ENCODE data around the gene GSC2. TPM values are rescaled to one million over a fixed set of nuclear protein-coding genes. Genes with fewer than 3 reads are reported as not detected.
A peak's percentile ranks its signal among the peaks of the same experiment; 100 is the strongest.

Gene GSC2
- total RNA-seq, 1 donor from 2014 or later, result not detected

DNA sequence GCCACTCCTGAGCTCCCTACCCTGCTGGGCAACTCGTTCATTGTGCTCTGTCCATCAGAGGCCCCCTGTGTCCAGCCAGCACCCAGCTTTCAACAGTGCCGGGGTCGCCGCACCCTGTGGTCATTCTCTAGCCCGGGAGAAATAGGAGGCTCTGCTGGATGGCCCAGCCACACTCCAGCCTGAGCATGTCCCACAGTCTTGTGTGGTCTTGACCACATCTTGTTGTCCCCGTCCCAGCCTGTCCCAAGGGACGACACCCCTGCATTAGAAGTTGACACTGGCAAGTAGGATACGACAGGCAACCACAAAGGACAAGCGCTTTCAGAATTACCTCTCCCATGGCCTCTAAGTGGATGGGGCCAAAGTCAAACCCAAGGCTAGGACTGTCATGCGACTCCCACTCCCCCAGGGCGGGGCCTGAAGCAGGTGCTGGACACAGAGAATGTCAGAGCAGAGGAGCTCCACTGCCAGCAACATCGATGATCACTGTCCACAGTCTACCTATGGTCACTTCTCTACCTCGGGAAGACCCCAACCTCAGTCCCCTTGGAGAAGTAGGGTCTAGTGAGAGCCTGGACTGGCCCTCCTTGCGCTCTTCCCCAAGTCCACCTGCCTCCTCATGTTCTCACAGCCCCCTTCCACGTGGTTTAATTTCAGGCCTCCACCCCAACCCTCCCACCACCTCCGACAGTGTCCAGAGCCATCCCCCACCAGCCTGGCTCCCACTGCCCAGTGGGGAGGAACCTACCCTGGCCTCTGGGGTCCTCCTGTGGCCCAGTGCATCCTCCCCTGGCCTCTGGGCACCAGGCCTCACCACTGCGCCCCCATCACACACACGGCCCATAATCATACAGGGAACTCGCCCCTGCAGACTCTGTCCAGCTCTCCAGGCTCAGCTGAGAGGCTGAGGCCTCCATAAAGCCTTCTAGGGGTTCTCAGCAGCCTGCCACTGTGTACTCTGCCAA is 23.5 kb downstream of the GSC2 start:
- no peak for ATAC-seq (ENCODE audit: poor library complexity)
- intact Hi-C loops (cut with DNase I), result no loop called here
- peak; percentile 16 for DNase-seq

DNA sequence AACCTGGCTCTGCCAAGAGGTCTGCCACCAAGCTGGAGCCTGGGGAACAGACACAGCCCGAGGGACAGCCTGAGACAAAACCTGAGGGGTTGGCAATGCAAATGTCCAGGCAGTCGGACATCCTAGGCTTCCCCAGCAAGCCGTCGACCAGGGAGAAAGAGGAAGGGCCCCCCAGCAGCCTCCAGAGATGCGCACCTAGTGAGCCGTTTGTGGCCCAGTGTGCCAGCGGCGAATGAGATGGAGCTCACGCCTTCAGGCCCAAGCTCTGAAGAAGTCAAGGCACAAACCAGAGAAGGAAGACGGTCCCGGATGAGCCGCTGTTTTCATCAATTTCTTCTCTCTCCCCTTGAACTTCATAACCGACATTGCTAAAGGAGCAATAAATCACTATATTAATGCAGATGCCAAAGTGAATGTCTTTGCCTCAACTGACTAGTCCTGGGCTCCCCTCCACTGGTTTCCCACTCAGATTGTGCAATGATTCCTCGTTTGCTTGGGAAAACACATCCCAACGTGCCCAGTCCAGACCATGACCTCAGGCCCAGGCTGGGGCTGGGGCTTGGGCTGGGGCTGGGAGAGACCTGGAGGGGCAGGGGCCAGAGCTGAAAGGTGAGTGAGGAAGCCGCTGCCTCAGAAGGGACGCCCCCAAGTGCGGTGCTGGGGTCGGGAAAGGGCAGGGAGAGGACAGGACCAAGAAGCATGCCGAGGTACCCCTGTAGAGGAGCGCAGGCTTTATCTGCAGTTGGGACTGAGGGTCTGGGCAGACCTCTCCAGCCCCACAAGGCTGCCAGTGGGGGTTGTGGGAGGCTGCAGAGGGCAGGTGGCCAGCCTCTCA is 24.4 kb downstream of the GSC2 start:
- no peak for ATAC-seq (ENCODE audit: poor library complexity)
- intact Hi-C loops (cut with DNase I), result no loop called here

GRCh38 chr22:19125011-19125410 is 25.1 kb downstream of the GSC2 start:
- DNase-seq, result peak; percentile 33
- intact Hi-C loops (cut with DNase I), result no loop called here
- ATAC-seq (ENCODE audit: poor library complexity), result no peak

More for the DNA sequence above, 24.4 kb downstream of the GSC2 start:
- peak; percentile 25 for DNase-seq

DNA sequence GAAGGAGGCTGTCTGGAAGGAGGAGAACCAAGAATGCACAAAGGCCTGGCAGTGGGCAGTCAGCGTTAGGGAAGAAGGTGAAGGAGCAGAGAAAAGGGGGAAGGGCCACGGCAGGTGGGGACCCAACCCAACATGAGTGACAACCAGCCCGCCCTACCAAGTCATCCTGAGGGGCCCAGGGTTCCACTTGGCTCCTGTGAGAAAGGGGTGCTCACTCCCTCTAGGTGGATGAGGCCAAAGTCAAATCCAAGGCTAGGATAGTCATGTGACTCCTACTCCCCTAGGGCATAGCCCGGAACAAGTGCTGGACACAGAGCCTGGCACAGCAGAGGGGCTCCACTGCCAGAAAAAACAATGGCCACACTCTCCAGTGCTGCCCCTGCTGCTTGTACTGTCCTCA is 25.7 kb downstream of the GSC2 start:
- ATAC-seq (ENCODE audit: poor library complexity) (no peak), DNase-seq (peak; percentile 44)
- intact Hi-C loops (cut with DNase I), result no loop called here

- intact Hi-C loops (cut with DNase I), result no loop called here
- no peak for ATAC-seq (ENCODE audit: poor library complexity)
- no peak for DNase-seq
Observed at GRCh38 chr22:19123936-19124335, 26.2 kb downstream of the GSC2 start.

DNA sequence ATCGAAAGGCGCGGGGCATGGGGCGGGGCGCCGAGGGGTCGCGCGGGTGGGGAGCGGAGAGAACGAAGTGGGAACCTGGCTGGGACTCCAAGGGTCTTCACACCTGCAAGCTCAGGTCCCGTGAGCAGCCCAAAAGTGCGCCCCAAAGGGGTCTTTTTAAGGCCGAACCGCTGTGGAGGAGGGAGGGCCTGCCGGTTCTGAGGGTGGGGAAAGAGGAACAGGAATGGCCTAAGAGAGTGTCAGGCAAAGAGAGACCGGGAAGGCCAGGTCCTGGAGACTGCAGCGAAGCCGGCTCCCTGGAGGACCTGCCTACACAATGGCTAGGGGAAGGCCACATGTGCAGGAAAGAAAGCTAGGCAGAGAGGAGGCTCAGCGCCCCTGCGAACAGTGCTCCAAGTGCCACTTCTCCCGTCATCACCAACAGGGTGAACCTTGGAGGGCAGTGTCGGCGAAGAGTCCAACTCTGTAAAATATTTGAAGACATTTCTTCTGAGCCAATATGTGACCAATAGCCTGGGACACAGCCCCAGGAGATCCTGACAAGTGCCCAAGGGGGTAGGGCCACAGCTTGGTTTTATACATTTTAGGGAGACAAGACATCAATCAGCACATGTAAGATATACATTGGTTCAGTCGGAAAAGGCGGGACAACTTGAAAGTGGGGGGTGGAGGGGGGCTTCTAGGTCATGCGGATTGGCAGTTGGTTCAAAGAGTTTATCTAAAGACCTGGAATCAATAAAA is 27.2 kb downstream of the GSC2 start:
- intact Hi-C loops (cut with DNase I), result no loop called here
- DNase-seq, result no peak
- peak; percentile 3 for ATAC-seq (ENCODE audit: poor library complexity)

DNA sequence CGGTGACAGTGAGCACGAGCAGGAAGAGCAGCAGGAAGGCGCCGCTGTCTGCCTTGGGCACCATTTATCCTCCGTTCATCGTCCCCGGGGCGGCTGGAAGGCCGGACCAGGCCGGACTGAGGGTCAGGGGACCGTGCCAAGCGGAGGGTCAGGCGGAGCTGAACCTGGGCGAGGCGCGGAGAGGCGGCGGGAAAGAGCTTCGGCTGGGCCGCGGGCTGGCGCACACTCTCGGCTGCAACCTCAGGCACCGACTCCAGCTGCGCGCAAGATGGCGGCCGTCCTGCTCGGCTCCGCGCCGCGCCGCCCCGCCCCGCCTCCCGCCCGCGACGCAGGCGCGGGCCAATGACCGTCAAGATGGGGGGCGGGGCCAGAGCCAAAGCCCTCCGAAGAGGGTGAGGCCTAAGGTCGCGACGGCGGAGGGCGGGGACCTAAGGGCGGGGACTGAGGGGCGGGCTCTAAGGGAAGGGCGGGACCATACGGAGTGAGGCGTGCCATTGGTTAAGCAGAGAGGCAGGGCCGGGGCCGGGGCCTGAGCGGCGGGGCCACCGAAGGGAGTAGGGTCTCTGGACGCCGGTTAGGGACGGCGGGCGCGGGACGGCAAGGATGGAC is 27.8 kb downstream of the GSC2 start, which contains the start of gene DGCR2:
Gene DGCR2, minus strand, starts transcription at position 270 of the 609 bp plus-strand sequence. Its CDS starts 206 bp downstream, at position 64.
- intact Hi-C loops (cut with DNase I), result no loop called here
- ATAC-seq (ENCODE audit: poor library complexity) (peak; percentile 97), DNase-seq (peak; percentile 97)

- peak; percentile 67 for DNase-seq
- intact Hi-C loops (cut with DNase I), result no loop called here
- peak; percentile 61 for ATAC-seq (ENCODE audit: poor library complexity)
Observed at GRCh38 chr22:19121631-19122142, 28.4 kb downstream of the GSC2 start.

DNA sequence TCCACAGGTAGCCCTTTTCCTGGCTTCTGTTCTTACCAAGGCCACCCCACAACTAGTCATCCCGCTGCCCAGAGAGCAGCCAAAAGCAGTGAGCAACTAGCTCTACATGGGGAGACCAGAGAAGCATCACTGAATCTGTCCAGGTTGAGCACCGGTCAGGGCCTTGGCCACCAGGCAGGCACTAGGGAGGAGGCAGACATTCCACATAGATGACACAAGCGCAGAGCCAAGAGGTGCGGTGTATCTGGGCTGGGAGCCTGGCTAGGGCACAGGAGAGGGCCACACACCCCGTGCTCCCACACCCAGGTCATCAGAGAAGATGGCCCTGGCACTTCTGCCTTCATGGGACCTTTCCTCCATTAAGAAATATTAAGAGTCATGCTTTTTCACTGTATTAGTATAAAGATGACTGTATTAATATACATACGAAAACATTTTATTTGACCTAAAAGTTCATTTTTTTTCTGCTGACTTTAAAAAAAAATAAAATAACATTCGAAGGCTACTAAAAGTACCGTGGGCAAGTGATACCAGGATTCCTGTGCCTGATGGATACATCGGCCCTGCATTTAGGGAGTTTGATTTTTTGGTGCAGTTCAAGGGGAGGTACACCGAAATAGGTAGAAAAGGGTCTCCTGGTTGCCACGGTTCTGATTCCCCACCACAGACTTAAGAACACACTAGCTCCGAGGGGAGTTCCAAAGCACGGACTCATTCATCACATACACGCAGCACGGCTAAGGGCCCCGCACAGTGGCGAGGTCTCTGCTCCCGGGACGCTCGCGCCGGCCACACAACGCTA is 29.1 kb downstream of the GSC2 start:
- intact Hi-C loops (cut with DNase I), result no loop called here
- peak; percentile 8 for ATAC-seq (ENCODE audit: poor library complexity)

GRCh38 chr22:19119949-19120348 is 30.1 kb downstream of the GSC2 start:
- DNase-seq (no peak), ATAC-seq (ENCODE audit: poor library complexity) (no peak)
- intact Hi-C loops (cut with DNase I), result no loop called here

More for the DNA sequence above, 29.1 kb downstream of the GSC2 start:
- DNase-seq, result no peak

DNA sequence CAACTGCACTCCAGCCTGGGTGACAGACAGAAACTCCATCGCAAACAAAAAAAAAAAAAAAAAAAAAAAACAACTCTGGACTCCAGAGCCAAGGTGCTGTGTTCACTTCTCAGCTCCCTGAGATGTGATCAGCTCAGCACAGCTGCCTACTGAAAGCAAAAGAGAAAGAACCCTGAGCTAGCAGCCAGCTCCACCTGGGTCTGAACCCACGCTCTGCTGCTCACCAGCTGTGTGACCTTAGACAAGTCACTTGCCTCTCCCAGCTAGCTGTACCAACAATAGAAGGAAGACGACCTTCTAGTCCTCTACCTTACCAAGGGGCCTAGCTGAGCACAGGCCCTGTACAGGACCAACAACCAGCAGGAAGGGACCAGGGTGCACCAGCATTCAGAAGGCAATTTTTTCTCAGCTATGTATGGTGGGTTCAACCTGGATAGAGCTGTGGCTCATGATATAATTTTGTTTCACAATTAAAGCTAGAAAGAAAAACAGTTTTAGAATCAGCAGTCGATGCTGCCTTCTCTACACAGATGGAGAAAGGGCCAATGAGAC is 31.7 kb downstream of the GSC2 start:
- intact Hi-C loops (cut with DNase I), result no loop called here
- DNase-seq, result no peak
- ATAC-seq (ENCODE audit: poor library complexity), result no peak

GRCh38 chr22:19117111-19117512 is 33.0 kb downstream of the GSC2 start:
- ATAC-seq (ENCODE audit: poor library complexity) (no peak), DNase-seq (no peak)
- intact Hi-C loops (cut with DNase I), result no loop called here

- ATAC-seq (ENCODE audit: poor library complexity), result no peak
- no peak for DNase-seq
- intact Hi-C loops (cut with DNase I), result no loop called here
Observed at GRCh38 chr22:19115628-19116027, 34.5 kb downstream of the GSC2 start.

DNA sequence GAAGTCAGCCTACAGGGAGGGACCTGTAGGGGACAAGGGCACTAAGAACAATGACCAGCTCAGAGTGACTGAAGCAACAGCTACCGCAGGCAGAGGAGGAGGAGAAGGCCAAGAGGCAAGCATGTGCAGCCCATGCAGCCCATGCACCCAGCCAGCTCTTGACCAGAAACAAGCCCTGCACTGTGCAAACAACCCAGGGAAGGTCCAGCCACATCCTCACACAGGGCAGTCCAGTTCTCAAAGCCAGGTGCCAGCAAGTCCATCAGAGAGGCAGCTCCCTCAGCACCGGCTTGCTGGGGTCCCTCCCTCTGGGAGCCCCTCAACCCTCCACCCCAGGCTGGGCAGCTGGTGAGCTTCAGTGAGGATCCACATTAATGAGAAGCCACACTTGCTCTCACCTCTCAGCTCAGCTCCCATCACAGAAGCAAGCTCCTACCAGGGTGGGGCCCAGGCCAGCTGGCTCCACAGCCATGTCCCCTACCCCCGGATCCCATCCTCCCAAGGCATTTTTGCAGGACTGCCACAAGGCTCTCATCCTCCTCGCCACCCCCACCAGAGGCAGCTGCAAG is 35.0 kb downstream of the GSC2 start:
- peak; percentile 29 for ATAC-seq (ENCODE audit: poor library complexity)
- intact Hi-C loops (cut with DNase I), result no loop called here

DNA sequence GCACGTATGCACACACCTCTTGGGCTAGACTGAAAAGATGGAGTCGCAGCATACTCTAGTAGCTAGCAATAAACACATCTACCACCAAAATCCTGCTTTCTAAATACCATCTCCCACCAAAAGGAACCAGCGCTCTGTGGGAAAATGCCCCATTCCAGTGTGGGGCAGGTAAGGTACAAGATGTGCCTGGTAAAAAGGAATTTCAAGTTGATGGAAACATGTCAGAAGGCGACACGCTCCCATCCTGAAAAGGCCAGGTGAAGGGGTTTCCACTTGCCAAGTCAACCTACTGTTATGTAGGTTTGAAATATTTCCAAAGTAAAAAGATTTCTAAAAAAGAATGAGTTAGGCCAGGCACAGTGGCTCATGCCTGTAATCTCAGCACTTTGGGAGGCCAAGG is 36.7 kb downstream of the GSC2 start:
- ATAC-seq (ENCODE audit: poor library complexity) (no peak), DNase-seq (no peak)
- intact Hi-C loops (cut with DNase I), result no loop called here

More for the DNA sequence above, 35.0 kb downstream of the GSC2 start:
- no peak for DNase-seq

GRCh38 chr22:19111584-19111983 is 38.5 kb downstream of the GSC2 start:
- intact Hi-C loops (cut with DNase I), result no loop called here
- ATAC-seq (ENCODE audit: poor library complexity), result no peak

GRCh38 chr22:19111140-19111539 is 39.0 kb downstream of the GSC2 start:
- ATAC-seq (ENCODE audit: poor library complexity), result no peak
- intact Hi-C loops (cut with DNase I), result no loop called here
- DNase-seq, result no peak

More at GRCh38 chr22:19111584-19111983, 38.5 kb downstream of the GSC2 start:
- DNase-seq, result no peak

All from Right ventricle myocardium superior (tissue), 1 donor.